Measurements from ENCODE around the gene P2RY11.

DNA sequence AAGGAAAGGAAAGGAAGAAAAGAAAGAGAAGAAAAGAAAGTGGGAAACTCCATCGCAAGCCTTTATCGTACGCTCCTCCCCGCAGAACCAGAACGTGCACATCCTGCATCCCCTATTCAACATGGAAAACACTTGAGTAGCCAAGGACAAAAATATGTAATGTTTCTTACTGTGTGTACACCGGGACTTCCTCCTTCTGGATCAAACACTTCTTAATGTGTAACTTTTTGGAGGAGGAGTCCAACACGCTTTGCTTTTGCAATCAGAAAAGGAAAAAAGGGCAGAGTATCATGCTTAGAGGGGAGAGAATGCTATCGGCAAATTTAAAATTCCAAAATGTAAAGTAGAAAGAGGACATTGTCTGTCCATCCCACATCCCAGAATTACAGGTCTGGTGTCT lies 33.2 kb upstream of the P2RY11 start:
- TF ChIP-seq, protein P1, sequence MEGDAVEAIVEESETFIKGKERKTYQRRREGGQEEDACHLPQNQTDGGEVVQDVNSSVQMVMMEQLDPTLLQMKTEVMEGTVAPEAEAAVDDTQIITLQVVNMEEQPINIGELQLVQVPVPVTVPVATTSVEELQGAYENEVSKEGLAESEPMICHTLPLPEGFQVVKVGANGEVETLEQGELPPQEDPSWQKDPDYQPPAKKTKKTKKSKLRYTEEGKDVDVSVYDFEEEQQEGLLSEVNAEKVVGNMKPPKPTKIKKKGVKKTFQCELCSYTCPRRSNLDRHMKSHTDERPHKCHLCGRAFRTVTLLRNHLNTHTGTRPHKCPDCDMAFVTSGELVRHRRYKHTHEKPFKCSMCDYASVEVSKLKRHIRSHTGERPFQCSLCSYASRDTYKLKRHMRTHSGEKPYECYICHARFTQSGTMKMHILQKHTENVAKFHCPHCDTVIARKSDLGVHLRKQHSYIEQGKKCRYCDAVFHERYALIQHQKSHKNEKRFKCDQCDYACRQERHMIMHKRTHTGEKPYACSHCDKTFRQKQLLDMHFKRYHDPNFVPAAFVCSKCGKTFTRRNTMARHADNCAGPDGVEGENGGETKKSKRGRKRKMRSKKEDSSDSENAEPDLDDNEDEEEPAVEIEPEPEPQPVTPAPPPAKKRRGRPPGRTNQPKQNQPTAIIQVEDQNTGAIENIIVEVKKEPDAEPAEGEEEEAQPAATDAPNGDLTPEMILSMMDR (IDR thresholded peaks at IDR 0.05; ENCODE audit: low read length): no peak
- no peak for TF ChIP-seq EZH2 (optimal IDR thresholded peaks at IDR 0.05; ENCODE audit: low read depth, low read length)
